ENCODE results near the gene ZIC1. TPM values are rescaled to one million over a fixed set of nuclear protein-coding genes. Genes with fewer than 3 reads are reported as not detected.

Gene ZIC1
- total RNA-seq, 2 experiments from 2014 or later = not detected

- no peak for TF ChIP-seq CTCF (conservative IDR thresholded peaks at IDR 0.05; ENCODE audit: low read length)
- TF ChIP-seq EZH2phosphoT487 (IDR thresholded peaks at IDR 0.05; ENCODE audit: borderline replicate concordance, low read depth, low read length) = no peak
- intact Hi-C loops (cut with micrococcal nuclease; ENCODE audit: unreplicated experiment) = no loop called here
- no peaks in the 10 kb centered on the region for H3K36me3 ChIP-seq (ENCODE audit: insufficient read depth, low read length)
These were observed 1.5 kb upstream of the ZIC1 start for GRCh38 chr3:147407498-147408187.

GRCh38 chr3:147408188-147409100, 721 bp upstream of the ZIC1 start:
- Histone ChIP-seq H2AFZ (ENCODE audit: low read length) (no peak overlapping the region), H3K79me2 (ENCODE audit: insufficient read depth, low read depth, low read length) (no peaks in the 10 kb centered on the region), H3K9me2 (ENCODE audit: insufficient read depth, low read length) (no peaks in the 10 kb centered on the region), H3K4me1 (ENCODE audit: insufficient read depth, low read length, poor library complexity, severe bottlenecking) (no peaks in the 10 kb centered on the region), H4K20me1 (ENCODE audit: insufficient read depth, low read length) (no peaks in the 10 kb centered on the region), H3K9me3 (ENCODE audit: low read length) (no peaks in the 10 kb centered on the region), H3K4me3 (ENCODE audit: low read depth, low read length, poor library complexity, severe bottlenecking) (no peak overlapping the region), H3K4me2 (ENCODE audit: low read length) (no peak overlapping the region), H3K27ac (ENCODE audit: low read depth, low read length, poor library complexity, severe bottlenecking) (no peak overlapping the region), H3K36me3 (ENCODE audit: insufficient read depth, low read length) (no peaks in the 10 kb centered on the region)
- no TSS peak for BruUV-seq (replicated peaks)
- ChIA-PET CTCF (ENCODE audit: unreplicated experiment) (no interaction called here), POLR2A (no interaction called here)
- intact Hi-C loops (cut with micrococcal nuclease; ENCODE audit: unreplicated experiment) = no loop called here
- DNase-seq (ENCODE audit: low spot score) = no peak
- TF ChIP-seq EZH2phosphoT487 (IDR thresholded peaks at IDR 0.05; ENCODE audit: borderline replicate concordance, low read depth, low read length) (no peak), CTCF (conservative IDR thresholded peaks at IDR 0.05; ENCODE audit: low read length) (no peak)

More at GRCh38 chr3:147407498-147408187, 1.5 kb upstream of the ZIC1 start:
- no peak overlapping the region for H2AFZ ChIP-seq (ENCODE audit: low read length)
- H3K79me2 ChIP-seq (ENCODE audit: insufficient read depth, low read depth, low read length) = no peaks in the 10 kb centered on the region
- H3K4me2 ChIP-seq (ENCODE audit: low read length) = no peak overlapping the region
- no peak for DNase-seq (ENCODE audit: low spot score)
- no TSS peak for BruUV-seq (replicated peaks)
- POLR2A ChIA-PET = no interaction called here
- H3K4me3 ChIP-seq (ENCODE audit: low read depth, low read length, poor library complexity, severe bottlenecking) = no peak overlapping the region
- no peaks in the 10 kb centered on the region for H3K4me1 ChIP-seq (ENCODE audit: insufficient read depth, low read length, poor library complexity, severe bottlenecking)
- H3K27ac ChIP-seq (ENCODE audit: low read depth, low read length, poor library complexity, severe bottlenecking) = no peak overlapping the region
- H4K20me1 ChIP-seq (ENCODE audit: insufficient read depth, low read length) = no peaks in the 10 kb centered on the region
- CTCF ChIA-PET (ENCODE audit: unreplicated experiment) = no interaction called here
- no peaks in the 10 kb centered on the region for H3K9me2 ChIP-seq (ENCODE audit: insufficient read depth, low read length)
- no peaks in the 10 kb centered on the region for H3K9me3 ChIP-seq (ENCODE audit: low read length)

- Histone ChIP-seq H4K20me1 (ENCODE audit: insufficient read depth, low read length) (no peaks in the 10 kb centered on the region), H3K9me3 (ENCODE audit: low read length) (no peaks in the 10 kb centered on the region), H3K27ac (ENCODE audit: low read depth, low read length, poor library complexity, severe bottlenecking) (no peak overlapping the region), H3K4me2 (ENCODE audit: low read length) (no peak overlapping the region), H3K4me3 (ENCODE audit: low read depth, low read length, poor library complexity, severe bottlenecking) (no peak overlapping the region), H3K79me2 (ENCODE audit: insufficient read depth, low read depth, low read length) (no peaks in the 10 kb centered on the region), H3K4me1 (ENCODE audit: insufficient read depth, low read length, poor library complexity, severe bottlenecking) (no peaks in the 10 kb centered on the region), H3K9me2 (ENCODE audit: insufficient read depth, low read length) (no peaks in the 10 kb centered on the region), H2AFZ (ENCODE audit: low read length) (no peak overlapping the region), H3K36me3 (ENCODE audit: insufficient read depth, low read length) (no peaks in the 10 kb centered on the region)
- ChIA-PET POLR2A (no interaction called here), CTCF (ENCODE audit: unreplicated experiment) (no interaction called here)
- no TSS peak for BruUV-seq (replicated peaks)
- intact Hi-C loops (cut with micrococcal nuclease; ENCODE audit: unreplicated experiment) = no loop called here
- TF ChIP-seq CTCF (conservative IDR thresholded peaks at IDR 0.05; ENCODE audit: low read length) = no peak
- TF ChIP-seq EZH2phosphoT487 (IDR thresholded peaks at IDR 0.05; ENCODE audit: borderline replicate concordance, low read depth, low read length) = no peak
- DNase-seq (ENCODE audit: low spot score) = no peak
These were observed 956 bp downstream of the ZIC1 start for GRCh38 chr3:147410116-147410525.
